Activated naive CD8-positive, alpha-beta T cell treated with anti-CD3 and anti-CD28 coated beads for 36 hours (primary cell): Measurements from ENCODE around the gene FOXO3. TPM values are rescaled to one million over a fixed set of nuclear protein-coding genes. Genes with fewer than 3 reads are reported as not detected.
A peak's percentile ranks its signal among the peaks of the same experiment; 100 is the strongest.
"Not testable (repeated sequence)": the region's sequence is repeated elsewhere in the genome, so short reads cannot be mapped to it uniquely, and the experiment has no call there.

ENCODE experiments used
- DNase-seq: peaks from one replicate; pipeline ENCODE4 v3.0.0; 2021
- H3K27ac Mint-ChIP-seq: one replicate; pipeline ENCODE4 v1.8.0; 2022; ENCODE audit warnings: mild to moderate bottlenecking, moderate library complexity, mixed read lengths
- H3K27me3 Mint-ChIP-seq: one replicate; pipeline ENCODE4 v1.8.0; 2022; ENCODE audit warnings: mild to moderate bottlenecking, mixed read lengths
- H3K36me3 Mint-ChIP-seq: one replicate; pipeline ENCODE4 v1.8.0; 2021; ENCODE audit warnings: mild to moderate bottlenecking, mixed read lengths
- H3K4me1 Mint-ChIP-seq: one replicate; pipeline ENCODE4 v1.8.0; 2021; ENCODE audit warnings: mixed read lengths
- H3K4me3 Mint-ChIP-seq: one replicate; pipeline ENCODE4 v1.8.0; 2022; ENCODE audit warnings: mild to moderate bottlenecking, moderate library complexity, mixed read lengths
- H3K9me3 Mint-ChIP-seq: one replicate; pipeline ENCODE4 v1.8.0; 2022; ENCODE audit warnings: mixed read lengths
- total RNA-seq, 2 experiments: library from RNA; stranded (reverse); gene quantifications; one replicate each; pipeline ENCODE4 v1.2.3, GENCODE V29; 2021

The FOXO3 gene
- total RNA-seq, result 1 to 10 TPM; 7.0 to 8.0 TPM

DNA sequence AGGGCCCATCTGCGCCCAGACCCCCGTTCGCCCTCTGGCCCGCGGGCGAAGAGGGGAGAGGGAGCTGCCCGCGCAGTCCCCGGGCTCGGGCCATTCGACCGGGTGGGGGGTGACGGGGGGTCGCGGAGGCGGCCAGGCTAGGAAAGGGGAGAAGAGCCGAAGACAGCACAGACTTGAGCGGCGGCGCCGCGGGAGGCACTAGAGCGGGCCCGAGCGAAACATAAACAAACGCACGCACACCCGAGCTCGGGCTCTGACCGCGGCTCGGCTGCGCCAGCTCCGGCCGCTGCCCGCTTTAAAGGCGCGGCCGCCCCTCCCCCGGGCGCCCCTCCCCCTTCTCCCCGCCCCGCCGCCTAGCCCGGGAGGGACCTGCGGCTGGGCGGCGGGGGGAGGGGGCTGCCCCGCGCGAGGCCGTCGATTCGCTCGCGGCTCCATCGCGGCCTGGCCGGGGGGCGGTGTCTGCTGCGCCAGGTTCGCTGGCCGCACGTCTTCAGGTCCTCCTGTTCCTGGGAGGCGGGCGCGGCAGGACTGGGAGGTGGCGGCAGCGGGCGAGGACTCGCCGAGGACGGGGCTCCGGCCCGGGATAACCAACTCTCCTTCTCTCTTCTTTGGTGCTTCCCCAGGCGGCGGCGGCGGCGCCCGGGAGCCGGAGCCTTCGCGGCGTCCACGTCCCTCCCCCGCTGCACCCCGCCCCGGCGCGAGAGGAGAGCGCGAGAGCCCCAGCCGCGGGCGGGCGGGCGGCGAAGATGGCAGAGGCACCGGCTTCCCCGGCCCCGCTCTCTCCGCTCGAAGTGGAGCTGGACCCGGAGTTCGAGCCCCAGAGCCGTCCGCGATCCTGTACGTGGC is at the start of gene FOXO3:
Gene FOXO3 (plus strand): TSS at position 455 of the 846 bp plus-strand sequence. CDS start 292 bp downstream, at position 747.
- Mint-ChIP-seq H3K27ac (peak within 1 kb of the TSS; percentile 68), H3K27me3 (peaks cover 14% of the 10 kb centered on the region), H3K36me3 (peaks cover 10% of the 10 kb centered on the region), H3K9me3 (no peaks in the 10 kb centered on the region), H3K4me1 (peaks cover 37% of the 10 kb centered on the region), H3K4me3 (peak within 1 kb of the TSS; percentile 80)
- DNase-seq, result peak; percentile 58

DNA sequence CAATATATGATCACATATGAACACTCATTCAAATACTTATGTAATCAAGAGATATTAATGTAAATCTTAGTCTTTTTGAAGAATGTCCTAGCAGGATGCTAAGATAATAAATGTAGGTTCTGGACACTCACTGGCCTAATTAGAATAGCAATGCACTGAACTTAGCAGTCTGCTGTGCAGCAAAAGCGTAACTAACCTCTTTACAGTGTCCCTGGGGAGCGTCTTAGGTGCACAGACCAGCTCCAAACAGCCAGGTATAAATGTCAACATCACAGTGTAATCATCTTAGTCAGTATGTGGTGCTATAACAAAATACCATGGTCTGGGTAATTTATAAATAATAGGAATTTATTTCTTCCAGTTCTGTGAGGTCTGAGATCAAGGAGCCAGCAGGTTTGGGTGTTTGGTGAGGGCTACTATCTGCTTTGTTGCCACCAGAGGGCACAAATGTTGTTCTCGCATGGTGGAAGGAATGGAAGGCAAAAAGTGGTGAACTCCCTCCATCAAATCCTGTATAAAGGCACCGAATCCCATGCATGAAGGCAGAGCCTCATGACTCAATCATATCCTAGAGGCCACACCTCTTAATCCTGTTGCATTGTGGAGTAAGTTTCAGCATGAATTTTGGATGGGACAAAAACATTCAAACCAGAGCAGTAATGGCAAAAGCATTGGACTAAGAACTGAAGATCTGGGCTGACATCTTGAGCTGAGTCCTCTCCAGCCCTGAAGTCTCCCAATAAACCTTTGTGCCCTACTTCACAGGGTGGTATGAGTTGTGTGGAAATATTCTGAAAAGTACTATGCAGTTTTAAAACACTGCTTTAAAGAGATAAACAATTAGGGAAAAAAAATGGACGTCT is 41.8 kb upstream of the FOXO3 start:
- H3K36me3 Mint-ChIP-seq, result peaks cover 3% of the 10 kb centered on the region
- no peak overlapping the region for H3K27ac Mint-ChIP-seq
- H3K9me3 Mint-ChIP-seq, result peaks cover 1% of the 10 kb centered on the region
- H3K27me3 Mint-ChIP-seq, result no peaks in the 10 kb centered on the region
- no peak for DNase-seq
- H3K4me3 Mint-ChIP-seq, result no peak overlapping the region
- H3K4me1 Mint-ChIP-seq, result no peaks in the 10 kb centered on the region

DNA sequence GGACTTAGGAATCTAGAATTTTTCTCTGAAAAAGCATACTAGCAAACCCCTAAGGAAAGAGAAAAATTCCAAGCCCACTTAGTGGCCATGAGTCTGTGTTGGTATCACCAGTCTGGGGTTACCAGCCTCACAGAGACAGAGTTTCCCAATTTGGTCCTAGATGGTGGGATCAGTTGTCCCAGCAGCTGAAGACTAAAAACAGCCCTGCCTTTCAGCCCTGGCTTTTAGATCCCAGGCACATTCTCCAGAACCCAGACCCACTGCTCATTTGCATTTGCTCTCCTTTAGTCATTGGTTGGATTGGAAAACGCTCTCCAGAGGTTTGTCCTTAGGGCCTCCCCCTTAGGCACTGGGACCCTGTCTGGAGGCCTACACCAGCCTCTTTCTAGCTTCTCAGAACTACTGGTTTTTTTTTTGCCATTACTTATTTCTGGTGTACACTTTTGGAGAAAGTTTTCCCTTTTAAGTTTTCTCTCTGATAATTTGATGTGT is 39.1 kb upstream of the FOXO3 start:
- no peak for DNase-seq
- no peaks in the 10 kb centered on the region for H3K27me3 Mint-ChIP-seq
- no peak overlapping the region for H3K27ac Mint-ChIP-seq
- no peak overlapping the region for H3K4me3 Mint-ChIP-seq
- peaks cover 2% of the 10 kb centered on the region for H3K36me3 Mint-ChIP-seq
- no peaks in the 10 kb centered on the region for H3K4me1 Mint-ChIP-seq
- H3K9me3 Mint-ChIP-seq, result no peaks in the 10 kb centered on the region

DNA sequence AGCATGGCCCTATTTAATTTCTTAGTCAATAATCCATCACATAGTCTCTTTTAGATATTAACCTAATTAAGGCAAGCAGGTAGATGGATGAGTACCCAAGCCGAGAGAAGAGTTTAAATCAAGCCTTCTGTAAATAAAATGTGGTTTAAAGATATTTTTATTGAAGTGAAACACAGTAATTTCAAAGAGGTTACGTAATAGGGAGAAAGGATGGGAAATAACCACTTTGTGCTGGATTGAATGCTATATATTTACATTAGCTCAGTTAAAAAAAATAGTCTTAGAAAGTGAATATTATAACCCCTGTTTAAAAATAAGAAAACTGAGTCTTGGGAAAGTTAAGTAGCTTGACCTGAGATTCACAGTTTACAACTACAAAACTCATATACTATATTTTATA is 37.0 kb upstream of the FOXO3 start:
- no peak overlapping the region for H3K27ac Mint-ChIP-seq
- no peaks in the 10 kb centered on the region for H3K4me1 Mint-ChIP-seq
- no peak for DNase-seq
- H3K4me3 Mint-ChIP-seq, result no peak overlapping the region
- H3K36me3 Mint-ChIP-seq, result peaks cover 2% of the 10 kb centered on the region
- no peaks in the 10 kb centered on the region for H3K27me3 Mint-ChIP-seq
- no peaks in the 10 kb centered on the region for H3K9me3 Mint-ChIP-seq

DNA sequence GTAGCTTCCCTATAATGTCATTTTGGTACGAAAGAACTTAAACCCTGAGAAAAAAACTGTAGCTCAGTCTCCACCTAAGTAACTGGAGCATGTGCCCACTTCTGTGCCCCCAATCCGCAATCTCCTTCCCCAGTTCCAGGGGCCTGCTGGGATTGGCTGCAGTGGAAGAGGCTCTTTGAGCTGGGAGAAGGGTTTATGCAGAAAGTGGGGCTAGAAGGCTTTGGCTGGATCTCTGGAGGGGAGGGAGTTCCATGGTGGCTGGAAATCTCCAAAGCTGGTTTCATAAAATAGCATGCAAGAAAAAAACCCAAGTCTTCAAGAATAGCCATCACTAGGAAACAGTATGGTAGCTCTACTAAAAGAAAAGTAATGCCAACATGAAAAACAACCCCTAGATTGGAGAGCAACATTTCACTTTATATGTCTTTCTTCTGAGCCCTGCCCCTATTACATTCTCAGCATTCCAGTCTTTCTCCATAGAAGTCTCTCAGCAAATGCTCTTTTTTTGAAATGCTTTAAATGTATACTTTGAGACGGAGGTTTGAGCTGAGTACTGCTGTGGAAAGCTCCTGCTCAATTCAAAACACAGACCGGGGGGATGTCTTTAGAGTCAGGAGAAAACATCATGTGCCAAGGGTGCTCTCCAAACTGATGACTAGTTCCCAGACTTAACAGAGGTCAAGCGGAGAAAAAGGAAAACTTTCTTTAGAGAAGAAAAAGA is 36.0 kb upstream of the FOXO3 start:
- Mint-ChIP-seq H3K4me3 (no peak overlapping the region), H3K27ac (no peak overlapping the region), H3K36me3 (peaks cover 2% of the 10 kb centered on the region), H3K27me3 (no peaks in the 10 kb centered on the region), H3K9me3 (no peaks in the 10 kb centered on the region), H3K4me1 (no peaks in the 10 kb centered on the region)
- no peak for DNase-seq

DNA sequence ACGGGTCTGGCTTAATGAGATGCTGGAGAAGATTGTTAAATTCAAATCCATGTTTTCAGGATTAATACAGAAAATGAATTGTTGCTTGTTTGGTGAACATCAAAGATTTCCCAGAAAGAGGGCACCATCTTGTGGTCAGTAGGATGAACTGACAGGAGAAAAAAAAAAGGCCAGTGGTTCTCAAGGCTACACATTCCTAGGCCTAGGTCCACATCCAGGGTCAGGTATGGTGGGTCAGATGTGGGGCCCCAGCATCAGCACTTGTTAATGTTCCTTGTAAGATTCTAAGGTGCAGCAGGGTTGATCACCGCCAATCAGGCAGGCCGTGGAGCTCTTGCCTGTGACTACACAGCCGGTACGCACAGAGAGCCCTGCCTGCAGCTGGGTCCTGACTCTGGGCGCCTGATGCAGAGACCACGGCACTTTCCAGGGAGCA is 34.0 kb upstream of the FOXO3 start:
- Mint-ChIP-seq H3K4me3 (no peak overlapping the region), H3K4me1 (no peaks in the 10 kb centered on the region), H3K36me3 (peaks cover 2% of the 10 kb centered on the region), H3K9me3 (no peaks in the 10 kb centered on the region), H3K27me3 (no peaks in the 10 kb centered on the region), H3K27ac (no peak overlapping the region)
- DNase-seq, result no peak

DNA sequence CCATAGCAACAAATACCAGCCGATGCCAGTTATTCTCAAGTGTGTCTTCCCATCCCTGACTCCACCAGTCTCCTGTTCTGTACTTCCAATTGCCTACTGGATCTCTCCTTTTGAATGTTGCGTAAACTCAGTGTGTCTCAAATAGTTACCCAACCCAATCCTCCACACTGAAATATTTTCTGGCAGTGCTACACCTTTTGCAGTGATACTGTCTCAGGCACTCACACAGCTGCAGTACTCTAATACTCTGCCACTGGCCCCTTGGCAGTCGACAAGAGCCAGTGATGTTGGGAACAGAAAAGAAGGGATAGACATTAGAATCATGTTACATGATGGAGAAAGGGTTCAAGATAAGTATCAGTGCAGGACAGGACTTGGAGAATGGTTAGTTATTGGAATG is 31.8 kb upstream of the FOXO3 start:
- no peak overlapping the region for H3K27ac Mint-ChIP-seq
- no peaks in the 10 kb centered on the region for H3K27me3 Mint-ChIP-seq
- no peaks in the 10 kb centered on the region for H3K4me1 Mint-ChIP-seq
- no peaks in the 10 kb centered on the region for H3K36me3 Mint-ChIP-seq
- no peak for DNase-seq
- no peak overlapping the region for H3K4me3 Mint-ChIP-seq
- no peaks in the 10 kb centered on the region for H3K9me3 Mint-ChIP-seq

DNA sequence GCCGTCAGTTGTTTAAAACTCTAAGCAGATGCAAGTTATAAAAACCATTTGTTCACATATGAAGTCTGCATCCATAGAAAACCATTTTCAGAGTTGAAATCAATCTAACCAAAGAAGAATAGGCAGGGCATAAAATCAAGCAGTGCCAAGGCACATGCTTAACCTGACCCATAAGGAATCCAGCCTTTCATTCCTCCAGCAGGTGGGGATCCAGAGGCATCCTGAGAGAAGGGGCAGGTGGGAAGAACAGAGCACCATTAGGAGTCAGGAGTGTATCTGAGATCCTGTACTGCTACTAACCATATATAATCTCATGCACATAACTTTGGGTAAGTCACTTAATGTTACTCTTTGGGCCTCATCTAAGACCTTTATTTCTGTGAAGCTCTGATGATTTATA is 29.4 kb upstream of the FOXO3 start:
- no peak overlapping the region for H3K4me3 Mint-ChIP-seq
- no peaks in the 10 kb centered on the region for H3K4me1 Mint-ChIP-seq
- no peak overlapping the region for H3K27ac Mint-ChIP-seq

DNA sequence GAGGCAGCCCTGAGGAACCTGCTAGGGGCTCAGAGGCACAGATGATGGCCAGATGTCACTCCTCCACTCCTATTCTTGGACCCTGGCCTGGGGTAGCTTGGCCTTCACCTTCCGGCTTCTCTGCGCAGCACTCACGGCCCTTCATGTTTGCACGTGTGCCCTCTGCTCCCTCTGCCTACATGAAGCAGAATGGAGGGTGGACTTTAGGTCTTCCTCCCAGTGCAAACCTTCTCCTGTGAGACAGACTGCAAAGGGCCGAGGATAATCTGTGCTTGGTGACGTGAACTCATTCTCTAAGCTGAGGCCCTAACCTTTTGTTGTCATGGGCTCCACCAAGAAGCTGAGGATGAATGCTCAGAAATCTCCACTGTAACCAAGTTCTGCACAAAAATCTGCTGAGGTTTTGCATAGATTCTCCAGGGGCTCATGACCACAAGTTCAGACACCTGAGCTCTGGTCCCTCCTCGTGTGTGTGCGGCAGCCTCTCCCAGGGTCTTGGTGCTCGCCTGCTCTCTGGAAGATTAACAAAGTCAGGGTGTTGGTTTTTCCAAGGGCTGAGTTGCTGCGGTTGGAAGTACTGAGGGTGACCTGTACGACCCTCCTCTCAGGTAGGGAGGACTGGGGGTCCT is 25.5 kb upstream of the FOXO3 start:
- H3K27ac Mint-ChIP-seq, result no peak overlapping the region
- H3K36me3 Mint-ChIP-seq, result no peaks in the 10 kb centered on the region
- no peaks in the 10 kb centered on the region for H3K4me1 Mint-ChIP-seq
- H3K9me3 Mint-ChIP-seq, result peaks cover 4% of the 10 kb centered on the region
- no peak for DNase-seq
- H3K27me3 Mint-ChIP-seq, result peaks cover 3% of the 10 kb centered on the region
- H3K4me3 Mint-ChIP-seq, result no peak overlapping the region

More for the DNA sequence above, 29.4 kb upstream of the FOXO3 start:
- Mint-ChIP-seq H3K27me3 (no peaks in the 10 kb centered on the region), H3K36me3 (no peaks in the 10 kb centered on the region), H3K9me3 (no peaks in the 10 kb centered on the region)
- DNase-seq, result no peak

DNA sequence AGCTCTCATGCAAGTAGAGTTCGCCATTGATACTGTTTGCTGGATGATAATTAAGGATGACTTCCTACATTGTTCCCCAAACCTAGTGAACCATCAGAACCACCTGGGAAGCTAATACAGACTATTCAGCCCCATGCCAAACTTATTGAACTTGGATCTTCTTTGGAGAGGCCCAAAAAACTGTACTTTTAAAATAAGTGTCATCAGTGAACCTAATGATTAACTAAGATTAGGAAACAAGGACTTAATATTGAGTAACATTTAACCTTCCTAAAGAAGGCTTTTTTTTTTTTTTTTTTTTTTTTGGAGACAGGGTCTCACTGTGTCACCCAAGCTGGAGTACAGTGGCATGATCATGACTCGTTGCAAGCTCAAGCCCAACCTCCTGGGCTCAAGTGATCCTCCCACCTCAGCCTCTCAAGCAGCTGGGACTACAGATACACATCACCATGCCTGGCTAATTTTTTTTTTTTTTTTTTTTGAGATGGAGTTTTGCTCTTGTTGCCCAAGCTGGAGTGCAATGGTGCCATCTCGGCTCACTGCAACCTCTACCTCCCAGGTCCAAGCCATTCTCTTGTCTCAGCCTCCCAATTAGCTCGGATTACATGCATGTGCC is 24.7 kb upstream of the FOXO3 start:
- not testable (repeated sequence) for H3K4me1 Mint-ChIP-seq, DNase-seq, H3K27me3 Mint-ChIP-seq, H3K36me3 Mint-ChIP-seq, H3K27ac Mint-ChIP-seq, H3K9me3 Mint-ChIP-seq, H3K4me3 Mint-ChIP-seq

DNA sequence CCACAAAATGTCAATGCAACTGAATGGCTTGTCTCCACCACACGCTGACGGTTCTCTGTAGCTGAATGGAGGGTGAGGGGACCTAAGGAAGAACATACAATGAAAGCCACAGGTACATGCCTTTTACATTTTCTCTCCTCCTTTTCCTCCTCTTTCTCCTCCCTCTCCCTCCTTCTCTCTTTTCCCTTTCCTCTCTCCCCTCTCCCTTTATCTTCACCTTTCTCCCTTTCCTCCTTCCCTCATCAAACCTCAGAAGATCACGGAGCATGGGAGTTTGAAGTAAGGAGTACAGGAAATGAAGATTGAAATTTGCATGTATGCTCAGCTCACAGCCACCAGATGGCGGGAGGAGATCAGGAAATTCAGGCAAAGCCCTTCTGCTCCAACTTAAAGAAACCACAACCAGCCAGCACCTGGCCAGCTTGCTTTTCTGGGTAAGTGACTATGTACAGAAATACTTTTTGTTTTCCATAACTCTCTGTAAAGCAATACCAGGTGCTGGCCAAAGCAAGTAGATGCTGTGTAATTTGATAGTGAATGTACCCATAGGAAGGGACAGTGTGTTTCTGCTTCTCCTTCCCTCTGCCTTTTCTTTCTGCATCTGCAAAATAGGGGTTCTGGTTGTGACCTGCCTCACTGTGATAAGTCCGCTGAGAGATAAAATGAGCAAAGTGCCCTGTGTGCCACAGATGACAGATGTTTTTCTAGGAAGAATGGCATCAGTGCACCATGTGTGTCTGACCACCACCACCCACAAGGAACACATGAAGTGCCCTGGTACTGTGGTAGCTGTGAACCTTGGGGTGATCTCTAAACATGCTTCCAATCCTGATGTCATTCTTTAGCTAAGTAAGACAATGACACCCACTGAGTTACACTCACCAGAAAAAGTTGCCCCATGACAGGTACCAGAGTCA is 18.6 kb upstream of the FOXO3 start:
- Mint-ChIP-seq H3K4me3 (peak overlapping the region; percentile 43), H3K27me3 (peaks cover 13% of the 10 kb centered on the region), H3K9me3 (peaks cover 4% of the 10 kb centered on the region), H3K4me1 (peaks cover 7% of the 10 kb centered on the region), H3K27ac (no peak overlapping the region), H3K36me3 (no peaks in the 10 kb centered on the region)
- DNase-seq, result peak; percentile 57

DNA sequence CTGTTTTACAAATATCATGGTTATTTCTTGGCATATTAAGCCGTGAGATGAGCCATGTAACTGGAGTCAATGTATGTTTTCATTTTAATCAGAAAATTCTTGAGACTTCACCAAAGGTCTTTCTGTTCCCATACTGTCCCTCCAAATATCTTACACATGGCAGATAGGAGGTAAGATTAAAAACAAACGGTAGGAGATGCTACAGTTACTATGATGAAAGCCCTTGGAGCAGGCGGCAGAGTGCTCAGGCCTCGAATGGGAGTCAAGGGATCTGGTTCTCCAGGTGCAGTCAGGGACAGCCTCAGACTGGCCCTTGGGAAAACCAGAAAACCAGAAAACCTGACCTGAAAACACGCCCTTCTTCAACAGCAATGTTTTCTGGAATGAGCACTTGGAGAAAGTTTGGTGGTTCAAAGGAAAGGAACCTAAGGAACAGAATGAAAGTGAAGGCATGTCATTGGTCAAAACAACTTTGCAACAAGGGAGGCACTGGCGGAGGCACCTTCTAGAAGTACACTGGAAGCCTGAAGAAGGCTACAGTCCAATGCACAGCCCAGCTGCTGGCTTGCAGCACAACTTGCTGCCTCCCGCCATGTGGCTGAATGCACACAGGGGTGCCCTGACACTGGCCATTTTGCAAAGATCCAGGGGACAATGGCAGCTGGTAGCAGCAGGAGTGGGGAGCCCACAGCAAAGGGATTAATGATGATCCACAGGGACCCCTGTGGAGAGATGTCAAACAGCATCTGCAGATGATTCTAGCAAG is 17.4 kb upstream of the FOXO3 start:
- no peak for DNase-seq
- Mint-ChIP-seq H3K4me1 (peaks cover 7% of the 10 kb centered on the region), H3K27ac (no peak overlapping the region), H3K36me3 (no peaks in the 10 kb centered on the region), H3K9me3 (peaks cover 4% of the 10 kb centered on the region), H3K4me3 (no peak overlapping the region), H3K27me3 (peaks cover 13% of the 10 kb centered on the region)

DNA sequence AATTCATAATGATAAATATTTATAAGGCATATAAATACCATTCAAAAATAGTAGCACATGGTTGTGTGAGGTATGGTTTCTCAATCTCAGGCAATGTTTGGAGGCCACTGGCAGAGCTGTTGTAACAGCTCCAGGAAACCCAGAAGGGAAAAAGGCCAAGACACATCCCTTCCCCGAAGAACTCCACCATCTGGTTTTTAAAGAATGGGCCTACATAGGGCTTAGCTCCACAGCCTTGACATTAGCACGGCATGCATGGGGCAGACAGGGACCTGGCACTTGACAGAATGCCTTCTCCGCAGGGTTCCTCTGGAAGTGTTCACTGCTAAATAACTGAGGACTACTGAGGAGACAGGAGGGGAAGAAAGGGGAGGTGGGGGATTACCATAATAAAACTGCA is 16.1 kb upstream of the FOXO3 start:
- Mint-ChIP-seq H3K27ac (no peak overlapping the region), H3K36me3 (no peaks in the 10 kb centered on the region), H3K4me1 (peaks cover 7% of the 10 kb centered on the region), H3K9me3 (peaks cover 3% of the 10 kb centered on the region), H3K27me3 (peaks cover 11% of the 10 kb centered on the region), H3K4me3 (no peak overlapping the region)
- no peak for DNase-seq
